Measurements from ENCODE around the gene CORO7.

Gene CORO7

DNA sequence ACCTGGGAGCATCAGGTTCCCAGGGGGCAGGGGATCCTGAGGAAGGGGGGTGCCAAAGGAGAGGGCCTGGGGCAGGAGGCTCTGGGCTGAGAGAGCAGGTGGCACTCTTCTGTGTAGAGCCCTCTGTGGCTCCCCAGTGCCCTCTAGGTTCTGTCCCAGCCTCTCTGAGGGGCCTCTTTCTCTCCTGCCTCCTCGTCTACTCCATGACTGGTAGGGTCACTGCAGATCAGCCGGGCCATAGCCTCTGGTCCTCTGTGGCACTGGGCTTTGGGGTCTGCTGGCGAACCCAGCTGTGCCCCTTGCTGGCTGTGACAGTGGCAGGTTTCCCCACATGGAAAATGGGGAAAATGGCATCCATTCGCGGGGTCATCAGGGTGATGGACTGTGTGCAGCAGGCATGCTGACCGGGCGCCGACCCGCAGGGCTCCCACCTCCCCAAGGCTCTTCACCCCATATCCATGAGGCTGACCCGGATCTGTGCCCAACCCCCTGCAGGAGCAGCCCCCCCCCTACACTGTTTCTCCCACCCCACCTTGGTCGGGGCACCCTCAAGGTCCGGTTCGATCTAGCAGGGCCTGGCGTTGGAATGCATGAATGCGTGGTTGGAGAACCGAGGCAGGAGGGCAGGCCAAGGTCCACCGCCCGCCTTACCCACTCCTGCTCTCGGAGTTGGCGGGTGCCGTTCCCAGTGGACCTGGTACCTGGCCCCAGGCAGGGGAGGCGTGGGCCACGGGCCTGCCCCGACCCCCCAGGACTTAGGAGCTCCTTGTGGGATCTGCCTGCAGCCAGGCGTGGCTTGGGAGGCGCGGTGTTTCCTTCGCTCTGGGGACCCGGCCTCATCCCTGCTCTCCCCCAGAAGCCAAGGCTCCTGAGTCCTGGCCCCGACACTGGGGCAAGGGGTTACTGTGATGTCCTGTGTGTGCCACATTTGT, 94.0 kb downstream of the CORO7 start:
- no peak for DNase-seq (ENCODE audit: extremely low spot score)
- ChIA-PET CTCF (interaction anchor here (1.2 to 17.8 kb wide), 3 partner anchors 13 to 68 kb away, joined by 4 to 201 read pairs (median 4); no protein-coding TSS in a partner anchor), POLR2A (no interaction called here)
- TF ChIP-seq, protein P1, sequence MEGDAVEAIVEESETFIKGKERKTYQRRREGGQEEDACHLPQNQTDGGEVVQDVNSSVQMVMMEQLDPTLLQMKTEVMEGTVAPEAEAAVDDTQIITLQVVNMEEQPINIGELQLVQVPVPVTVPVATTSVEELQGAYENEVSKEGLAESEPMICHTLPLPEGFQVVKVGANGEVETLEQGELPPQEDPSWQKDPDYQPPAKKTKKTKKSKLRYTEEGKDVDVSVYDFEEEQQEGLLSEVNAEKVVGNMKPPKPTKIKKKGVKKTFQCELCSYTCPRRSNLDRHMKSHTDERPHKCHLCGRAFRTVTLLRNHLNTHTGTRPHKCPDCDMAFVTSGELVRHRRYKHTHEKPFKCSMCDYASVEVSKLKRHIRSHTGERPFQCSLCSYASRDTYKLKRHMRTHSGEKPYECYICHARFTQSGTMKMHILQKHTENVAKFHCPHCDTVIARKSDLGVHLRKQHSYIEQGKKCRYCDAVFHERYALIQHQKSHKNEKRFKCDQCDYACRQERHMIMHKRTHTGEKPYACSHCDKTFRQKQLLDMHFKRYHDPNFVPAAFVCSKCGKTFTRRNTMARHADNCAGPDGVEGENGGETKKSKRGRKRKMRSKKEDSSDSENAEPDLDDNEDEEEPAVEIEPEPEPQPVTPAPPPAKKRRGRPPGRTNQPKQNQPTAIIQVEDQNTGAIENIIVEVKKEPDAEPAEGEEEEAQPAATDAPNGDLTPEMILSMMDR (IDR thresholded peaks at IDR 0.05; ENCODE audit: control extremely low read depth, extremely low read depth, low read depth, missing control alignments): no peak

DNA sequence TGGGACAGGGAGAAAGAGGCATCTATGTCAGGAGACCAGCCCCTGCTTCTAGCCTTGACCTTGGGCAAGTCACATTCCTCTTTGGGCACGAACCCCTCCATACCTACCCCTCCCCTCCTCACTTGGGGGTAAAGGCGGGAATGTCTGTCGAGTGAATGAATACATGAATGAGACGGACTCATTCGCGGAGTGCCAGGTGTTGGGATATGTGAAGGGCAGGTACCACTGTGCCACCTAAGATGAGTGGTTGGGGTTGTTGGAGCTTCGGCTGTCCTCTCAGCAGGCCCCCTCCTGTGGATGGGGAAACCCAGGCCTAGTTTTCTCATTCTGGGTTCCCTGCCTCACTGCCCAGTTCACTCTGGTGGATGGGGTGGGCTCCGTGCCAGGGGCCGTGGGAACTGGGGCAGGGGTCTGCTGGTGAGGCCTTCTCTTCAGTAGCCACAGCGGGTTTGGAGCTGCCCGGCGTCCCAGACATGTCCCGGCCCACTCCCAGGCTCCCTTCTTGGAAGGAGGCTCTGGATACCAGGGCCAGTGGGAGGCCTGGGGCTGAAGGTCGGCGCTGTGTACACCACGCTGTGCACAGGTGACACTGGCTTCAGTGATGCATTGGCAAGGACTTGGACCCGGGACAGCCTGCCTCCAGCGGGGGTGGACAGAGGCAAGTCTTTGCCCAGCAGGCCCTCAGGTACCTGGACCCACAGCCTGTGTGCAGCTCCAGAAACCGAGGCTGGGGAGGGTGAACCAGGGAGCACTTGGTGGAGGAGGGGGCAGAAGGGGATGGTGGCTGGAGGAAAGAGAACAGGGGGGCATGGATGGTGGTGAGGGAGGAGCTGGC, 94.9 kb downstream of the CORO7 start:
- ChIA-PET CTCF (interaction anchor here (1.0 to 17.8 kb wide), 2 partner anchors 12 to 33 kb away, joined by 4 to 201 read pairs; no protein-coding TSS in a partner anchor), POLR2A (no interaction called here)
- TF ChIP-seq, protein P1 (IDR thresholded peaks at IDR 0.05; ENCODE audit: control extremely low read depth, extremely low read depth, low read depth, missing control alignments): no peak
- no peak for DNase-seq (ENCODE audit: extremely low spot score)

DNA sequence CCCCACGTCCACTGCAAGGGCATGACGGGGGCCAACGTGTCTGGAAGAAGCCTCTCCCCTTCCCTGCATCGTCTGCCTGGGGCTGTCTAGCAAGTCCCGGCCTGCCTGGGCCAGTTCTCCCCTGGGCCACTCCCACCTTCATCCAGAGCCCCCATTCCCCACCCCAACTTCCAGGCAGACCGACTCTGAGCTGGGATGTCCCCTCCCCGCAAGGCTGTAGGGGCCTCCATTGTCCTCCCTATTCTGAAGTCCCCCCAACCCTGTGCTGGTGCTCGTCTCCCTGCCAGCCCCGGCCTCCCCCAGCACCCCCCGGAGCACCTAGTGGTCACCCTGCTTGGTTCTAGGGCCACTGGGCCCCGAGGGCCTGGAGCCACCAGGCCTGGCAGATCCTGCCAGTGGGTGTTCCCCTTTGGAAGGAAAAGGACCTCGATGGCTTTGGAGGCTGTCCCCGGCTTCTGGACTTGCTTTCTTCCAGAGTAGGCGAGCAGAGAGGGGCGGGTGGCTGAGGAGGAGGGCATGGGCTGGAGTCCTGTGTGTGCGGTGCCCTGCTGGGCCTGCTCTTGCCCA, 95.7 kb downstream of the CORO7 start:
- no peak for DNase-seq (ENCODE audit: extremely low spot score)
- TF ChIP-seq, protein P1 (IDR thresholded peaks at IDR 0.05; ENCODE audit: control extremely low read depth, extremely low read depth, low read depth, missing control alignments): no peak
- ChIA-PET POLR2A (no interaction called here), CTCF (interaction anchor here (1.0 to 17.8 kb wide), 3 partner anchors 12 to 32 kb away, joined by 3 to 201 read pairs (median 4); no protein-coding TSS in a partner anchor)

DNA sequence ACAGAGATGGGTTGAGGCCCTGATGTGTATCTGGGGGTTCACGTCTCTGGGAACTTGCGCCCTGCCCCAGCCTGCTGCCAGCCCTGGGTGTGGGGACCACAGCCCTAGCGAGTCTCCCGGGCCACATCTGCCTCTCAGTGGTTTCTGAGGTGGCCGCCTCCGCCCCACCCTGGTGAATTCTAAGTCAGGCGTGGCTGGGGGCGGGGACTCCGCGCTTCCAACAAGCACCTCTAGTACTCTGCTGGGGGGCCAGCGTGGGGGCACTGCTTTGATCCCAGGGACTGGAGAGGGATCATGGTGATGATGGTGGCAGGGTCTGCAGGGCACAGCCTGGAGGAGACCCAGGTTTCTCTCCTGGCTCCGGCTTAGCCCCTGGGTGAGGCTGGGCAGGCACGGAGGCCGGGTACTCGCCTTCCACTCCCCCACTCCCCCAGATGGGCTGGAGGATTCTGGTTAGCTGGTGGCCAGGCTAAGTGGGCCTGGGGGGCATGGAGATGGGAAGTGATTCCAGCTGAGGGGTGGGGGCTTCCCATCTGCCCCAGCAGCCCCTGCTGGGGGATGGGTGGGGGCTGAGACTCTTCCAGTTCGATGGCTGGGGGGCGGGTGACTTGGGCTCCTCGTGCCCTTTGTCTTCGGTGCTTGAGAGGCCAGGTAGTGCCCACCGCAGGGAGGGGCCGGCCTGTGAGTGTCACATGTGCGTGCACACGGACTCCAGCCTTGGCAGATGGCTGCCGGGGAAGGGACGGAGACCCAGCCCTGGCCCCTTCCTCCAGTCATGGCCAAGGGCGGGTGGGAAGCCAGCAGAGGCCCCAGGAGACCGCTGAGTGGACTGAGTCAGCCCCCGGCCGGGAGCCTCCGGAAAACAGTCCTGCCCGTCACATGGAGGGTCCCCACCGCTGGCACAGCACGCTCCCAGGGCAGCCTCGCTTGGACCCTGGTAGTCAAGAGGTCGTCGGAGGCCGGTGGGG, 96.7 kb downstream of the CORO7 start:
- TF ChIP-seq, protein P1 (IDR thresholded peaks at IDR 0.05; ENCODE audit: control extremely low read depth, extremely low read depth, low read depth, missing control alignments): no peak
- CTCF ChIA-PET: interaction anchor here (1.0 to 17.8 kb wide), 4 partner anchors 8 to 31 kb away, joined by 3 to 201 read pairs (median 7); no protein-coding TSS in a partner anchor
- POLR2A ChIA-PET: no interaction called here
- peak; percentile 73 for DNase-seq (ENCODE audit: extremely low spot score)

DNA sequence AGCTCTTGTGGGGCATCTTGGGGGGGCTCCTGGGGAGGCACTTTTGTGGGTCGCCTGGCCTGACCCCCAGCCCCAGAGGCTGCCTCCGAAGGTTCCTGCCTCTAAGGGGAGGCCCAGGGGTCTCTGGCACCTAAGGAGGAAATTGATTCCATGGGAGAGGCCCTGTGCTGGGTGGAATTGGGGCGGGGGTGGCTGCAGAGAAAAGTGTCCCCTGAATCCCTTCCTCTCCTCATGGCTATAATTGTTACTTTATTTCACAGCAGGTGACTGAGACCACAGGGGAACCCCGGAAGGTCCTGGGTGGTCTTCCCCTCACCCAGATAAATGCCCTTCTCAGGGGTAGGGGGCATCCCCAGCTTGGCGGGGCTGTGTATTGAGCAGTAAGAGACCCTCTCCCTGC, 97.4 kb downstream of the CORO7 start:
- no peak for DNase-seq (ENCODE audit: extremely low spot score)
- CTCF ChIA-PET: interaction anchor here (1.0 to 17.8 kb wide), 5 partner anchors 9 to 84 kb away, joined by 3 to 201 read pairs (median 4); no protein-coding TSS in a partner anchor
- POLR2A ChIA-PET: no interaction called here
- TF ChIP-seq, protein P1 (IDR thresholded peaks at IDR 0.05; ENCODE audit: control extremely low read depth, extremely low read depth, low read depth, missing control alignments): no peak
